Measurements from ENCODE around the gene LRRK1. TPM values are rescaled to one million over a fixed set of nuclear protein-coding genes. Genes with fewer than 3 reads are reported as not detected.

The LRRK1 gene
- polyA plus RNA-seq, 1 of the 3 experiments (the other 2 are of a cell fraction), result 6.9 TPM

GRCh38 chr15:101060576-101061551 is 141.7 kb downstream of the LRRK1 start:
- Histone ChIP-seq H3K79me2 (ENCODE audit: insufficient read depth) (no peaks in the 10 kb centered on the region), H3K4me3 (ENCODE audit: low read depth in 2 of 2, low read length in 1 of 2) (no peak overlapping the region), H3F3A (replicated peaks; ENCODE audit: insufficient read depth) (no peaks in the 10 kb centered on the region), H2AFZ (ENCODE audit: low read depth) (no peak overlapping the region), H3K9ac (no peak overlapping the region), H3K4me2 (no peak overlapping the region), H3K9me3 (no peaks in the 10 kb centered on the region), H3K9me2 (no peaks in the 10 kb centered on the region), H4K20me1 (ENCODE audit: insufficient read depth) (no peaks in the 10 kb centered on the region), H3K27ac (ENCODE audit: low read depth in 2 of 2, low read length in 1 of 2) (no peak overlapping the region), H3K36me3 (replicated peaks in 1 of 2; ENCODE audit: control insufficient read depth in 1 of 2, insufficient read depth in 2 of 2, low read length in 1 of 2) (peaks cover 0 to 22% of the 10 kb centered on the region in 2 experiments), H3K27me3 (ENCODE audit: insufficient read depth) (no peaks in the 10 kb centered on the region), H3K4me1 (ENCODE audit: control insufficient read depth in 1 of 2, insufficient read depth in 2 of 2, low read depth in 1 of 2, low read length in 1 of 2) (peaks cover 0 to 16% of the 10 kb centered on the region in 2 experiments; a peak in 1 of 4 replicates)
- TF ChIP-seq RCOR1 (IDR thresholded peaks at IDR 0.05; ENCODE audit: low read length) (no peak), FOXJ3 (CRISPR knock-in tag; IDR thresholded peaks at IDR 0.05) (no peak), GATA2 (CRISPR knock-in tag; IDR thresholded peaks at IDR 0.05) (no peak), RXRA (IDR thresholded peaks at IDR 0.05; ENCODE audit: borderline replicate concordance, low read depth) (no peak), PBX3 (IDR thresholded peaks at IDR 0.05) (no peak), SIN3A (IDR thresholded peaks at IDR 0.05; ENCODE audit: borderline replicate concordance, low read depth, low read length) (no peak), GABPA (IDR thresholded peaks at IDR 0.05; ENCODE audit: low read depth) (no peak), FOSL2 (IDR thresholded peaks at IDR 0.05; ENCODE audit: borderline replicate concordance, low read depth) (no peak), NFIC (IDR thresholded peaks at IDR 0.05; ENCODE audit: borderline replicate concordance) (no peak), TAF1 (IDR thresholded peaks at IDR 0.05; ENCODE audit: borderline replicate concordance, low read depth, low read length) (no peak), ELF1 (IDR thresholded peaks at IDR 0.05) (no peak), NRF1 (IDR thresholded peaks at IDR 0.05; ENCODE audit: low read depth, low read length) (no peak), POLR2AphosphoS5 (IDR thresholded peaks at IDR 0.05; ENCODE audit: low read depth, low read length) (no peak), FOXM1 (IDR thresholded peaks at IDR 0.05; ENCODE audit: low read depth) (no peak)
- TF ChIP-seq, protein P1, sequence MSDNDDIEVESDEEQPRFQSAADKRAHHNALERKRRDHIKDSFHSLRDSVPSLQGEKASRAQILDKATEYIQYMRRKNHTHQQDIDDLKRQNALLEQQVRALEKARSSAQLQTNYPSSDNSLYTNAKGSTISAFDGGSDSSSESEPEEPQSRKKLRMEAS (IDR thresholded peaks at IDR 0.05; ENCODE audit: low read depth), result no peak
- TF ChIP-seq, protein P2, sequence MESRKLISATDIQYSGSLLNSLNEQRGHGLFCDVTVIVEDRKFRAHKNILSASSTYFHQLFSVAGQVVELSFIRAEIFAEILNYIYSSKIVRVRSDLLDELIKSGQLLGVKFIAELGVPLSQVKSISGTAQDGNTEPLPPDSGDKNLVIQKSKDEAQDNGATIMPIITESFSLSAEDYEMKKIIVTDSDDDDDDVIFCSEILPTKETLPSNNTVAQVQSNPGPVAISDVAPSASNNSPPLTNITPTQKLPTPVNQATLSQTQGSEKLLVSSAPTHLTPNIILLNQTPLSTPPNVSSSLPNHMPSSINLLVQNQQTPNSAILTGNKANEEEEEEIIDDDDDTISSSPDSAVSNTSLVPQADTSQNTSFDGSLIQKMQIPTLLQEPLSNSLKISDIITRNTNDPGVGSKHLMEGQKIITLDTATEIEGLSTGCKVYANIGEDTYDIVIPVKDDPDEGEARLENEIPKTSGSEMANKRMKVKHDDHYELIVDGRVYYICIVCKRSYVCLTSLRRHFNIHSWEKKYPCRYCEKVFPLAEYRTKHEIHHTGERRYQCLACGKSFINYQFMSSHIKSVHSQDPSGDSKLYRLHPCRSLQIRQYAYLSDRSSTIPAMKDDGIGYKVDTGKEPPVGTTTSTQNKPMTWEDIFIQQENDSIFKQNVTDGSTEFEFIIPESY (IDR thresholded peaks at IDR 0.05; ENCODE audit: borderline replicate concordance, low read depth), result no peak
- TF ChIP-seq, protein P3, sequence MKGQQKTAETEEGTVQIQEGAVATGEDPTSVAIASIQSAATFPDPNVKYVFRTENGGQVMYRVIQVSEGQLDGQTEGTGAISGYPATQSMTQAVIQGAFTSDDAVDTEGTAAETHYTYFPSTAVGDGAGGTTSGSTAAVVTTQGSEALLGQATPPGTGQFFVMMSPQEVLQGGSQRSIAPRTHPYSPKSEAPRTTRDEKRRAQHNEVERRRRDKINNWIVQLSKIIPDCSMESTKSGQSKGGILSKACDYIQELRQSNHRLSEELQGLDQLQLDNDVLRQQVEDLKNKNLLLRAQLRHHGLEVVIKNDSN (IDR thresholded peaks at IDR 0.05; ENCODE audit: borderline replicate concordance, low read depth), result no peak
- CTCF ChIA-PET, result interaction anchor here (0.7 kb wide), 1 partner anchor 9 kb away, joined by 3 read pairs; no protein-coding TSS in a partner anchor
- no peak for DNase-seq
- POLR2A ChIA-PET, result no interaction called here
- WGBS (ENCODE audit: low lambda C conversion rate), result 92% methylated on average over 28 of the region's 35 CpGs
